SH-SY5Y (cell line): ENCODE results near the gene TM7SF2.

ENCODE experiments used
- GATA2 ChIP-seq: IDR thresholded peaks from 2 replicates; pipeline ENCODE4 v1.6.1; 2011; ENCODE audit warnings: mild to moderate bottlenecking, low read depth, low read length
- GATA3 ChIP-seq: IDR thresholded peaks from 2 replicates; pipeline ENCODE4 v1.6.1; 2011; ENCODE audit warnings: low read depth, mild to moderate bottlenecking, low read length, moderate library complexity

DNA sequence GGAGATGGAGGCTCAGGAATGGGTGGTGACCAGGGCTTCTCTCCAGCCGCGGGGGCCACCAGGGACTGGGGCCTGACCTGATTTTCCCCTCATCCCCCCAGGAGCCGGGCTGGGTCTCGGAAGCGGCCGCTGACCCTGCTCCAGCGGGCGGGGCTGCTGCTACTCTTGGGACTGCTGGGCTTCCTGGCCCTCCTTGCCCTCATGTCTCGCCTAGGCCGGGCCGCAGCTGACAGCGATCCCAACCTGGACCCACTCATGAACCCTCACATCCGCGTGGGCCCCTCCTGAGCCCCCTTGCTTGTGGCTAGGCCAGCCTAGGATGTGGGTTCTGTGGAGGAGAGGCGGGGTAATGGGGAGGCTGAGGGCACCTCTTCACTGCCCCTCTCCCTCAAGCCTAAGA, 23.8 kb upstream of the TM7SF2 start:
- TF ChIP-seq GATA2 (no peak), GATA3 (no peak)
